K562 (cell line): Measurements from ENCODE around the gene DHRS3. TPM values are rescaled to one million over a fixed set of nuclear protein-coding genes. Genes with fewer than 3 reads are reported as not detected.
A peak's percentile ranks its signal among the peaks of the same experiment; 100 is the strongest.

Source experiments
- CCAR2 ChIP-seq: fragments of 200-400 bp; formaldehyde crosslinking; IDR thresholded peaks from 2 replicates; pipeline ENCODE4 v1.6.1; 2017; ENCODE audit warnings: mild to moderate bottlenecking, low read depth, low read length
- E2F1 ChIP-seq: sonication (generic); formaldehyde crosslinking; IDR thresholded peaks from 2 replicates; pipeline ENCODE4 v1.8.1; 2023; ENCODE audit warnings: mild to moderate bottlenecking, missing genetic modification reagents, moderate library complexity
- EGR1 ChIP-seq: fragments of 450-650 bp; conservative IDR thresholded peaks from 2 replicates; pipeline ENCODE4 v1.6.1; 2017; ENCODE audit warnings: mild to moderate bottlenecking
- GABPB1 ChIP-seq: sonication (generic); formaldehyde crosslinking; IDR thresholded peaks from 2 replicates; pipeline ENCODE4 v1.8.0; 2022; ENCODE audit warnings: mild to moderate bottlenecking, missing genetic modification reagents
- HNRNPL ChIP-seq: fragments of 200-400 bp; formaldehyde crosslinking; IDR thresholded peaks from 2 replicates; pipeline ENCODE4 v1.6.1; 2017; ENCODE audit warnings: low read depth, mild to moderate bottlenecking, low read length
- MNT ChIP-seq, 2 experiments: fragments of 450-650 bp; conservative IDR thresholded peaks; 2 replicates each; pipeline ENCODE4 v1.6.1; 2017; ENCODE audit warnings: mild to moderate bottlenecking in 2 of 2, moderate library complexity in 2 of 2
- PBX2 ChIP-seq, 2 experiments: IDR thresholded peaks in 1 of 2; conservative IDR thresholded peaks in 1 of 2; 2 replicates each; pipeline ENCODE4 v1.6.1; 2016; ENCODE audit warnings: low read depth in 2 of 2, mild to moderate bottlenecking in 1 of 2, missing compliant biosample characterization in 1 of 2, missing genetic modification characterization in 1 of 2, moderate library complexity in 1 of 2
- SETDB1 ChIP-seq: IDR thresholded peaks from one replicate; pipeline ENCODE4 v1.6.1; 2012; ENCODE audit warnings: low read length, control low read depth, inconsistent platforms
- STAT5B ChIP-seq: fragments of 250-450 bp; sonication (Bioruptor Pico); IDR thresholded peaks from 2 replicates; pipeline ENCODE4 v1.8.0; 2021; ENCODE audit warnings: mild to moderate bottlenecking, inconsistent platforms
- ZNF318 ChIP-seq, 2 experiments: fragments of 450-650 bp; IDR thresholded peaks; 2 replicates each; pipeline ENCODE4 v1.6.1; 2016; ENCODE audit warnings: mild to moderate bottlenecking in 2 of 2, borderline replicate concordance in 1 of 2, low read depth in 1 of 2, moderate library complexity in 1 of 2
- polyA plus RNA-seq, 8 experiments: library from polyadenylated mRNA; depleted of rRNA in 4 of 8; stranded (reverse) in 5 of 8; unstranded in 3 of 8; fragments of >200 nt; fragmentation: Nextera tagmentation in 2 of 8; fragmentation: Illumina TruSeq in 1 of 8; extraction: Ambion mirVana in 2 of 8; extraction: Trizol in 1 of 8; gene quantifications; 2 replicates each; pipeline versions ENCODE4 v1.2.1 to v1.2.3, GENCODE V29; 2011 to 2014; ENCODE audit warnings: inconsistent platforms in 1 of 8, missing spikeins in 1 of 8
- total RNA-seq, 7 experiments: library from RNA; depleted of rRNA in 6 of 7; stranded (reverse); fragments of >200 nt in 6 of 7; fragmentation: Illumina TruSeq in 2 of 7; extraction: Trizol in 2 of 7; gene quantifications; 2 replicates each; pipeline versions ENCODE4 v1.2.1 to v1.2.3, GENCODE V29; 2011 to 2021; ENCODE audit warnings: low replicate concordance in 1 of 7

DHRS3 gene
- total and polyA plus RNA-seq, 9 of the 15 experiments (the other 6 are each of a cell fraction or from before 2014, with no cell fraction given) = 21.0 to 116 (median 58.7) TPM

GRCh38 chr1:12657060-12657884 lies 39.3 kb upstream of the DHRS3 start (continued):
- TF ChIP-seq E2F1 (CRISPR knock-in tag) = peak; percentile 33; the same call in 1 of the 2 replicates
- no peak for TF ChIP-seq SETDB1
- 0 out of 2 replicates have a peak, but pooled peaks have one; percentile 45 for TF ChIP-seq CCAR2
- TF ChIP-seq EGR1 = peak; percentile 71
- TF ChIP-seq HNRNPL = peak; percentile 54; the same call in 1 of the 2 replicates
- peak; percentile 98 to 99 for TF ChIP-seq MNT (conservative IDR thresholded peaks at IDR 0.05)
- no peak for TF ChIP-seq STAT5B (CRISPR knock-in tag)
- 0 out of 4 replicates have a peak, but pooled peaks of 1 of the 2 experiments have one; percentile 16 for TF ChIP-seq ZNF318 (IDR thresholded peaks at IDR 0.05; ENCODE audit: borderline replicate concordance in 1 of 2, low read depth in 1 of 2)
- TF ChIP-seq GABPB1 = peak; percentile 56
- TF ChIP-seq PBX2 (CRISPR knock-in tag; IDR thresholded peaks at IDR 0.05; ENCODE audit: low read depth) = no peak
- peak; percentile 60 for TF ChIP-seq PBX2 (tag; conservative IDR thresholded peaks at IDR 0.05; ENCODE audit: low read depth)
